Testis (tissue), 3 donors: ENCODE measurements around the gene TTC27. TPM values are rescaled to one million over a fixed set of nuclear protein-coding genes. Genes with fewer than 3 reads are reported as not detected.

Experiments used
- DNase-seq: peaks from one replicate; pipeline ENCODE4 v3.0.0-alpha.2; 2019
- H3K27ac ChIP-seq, 2 donors: fragments of 200-600 bp; sonication (generic); one replicate each; pipeline ENCODE4 v1.5.1; 2019
- H3K27me3 ChIP-seq: fragments of 200-600 bp; sonication (generic); one replicate; pipeline ENCODE4 v1.5.1; 2019
- H3K36me3 ChIP-seq: fragments of 200-600 bp; sonication (generic); one replicate; pipeline ENCODE4 v1.5.1; 2017; ENCODE audit warnings: low read depth; ENCODE audit errors: missing control alignments
- H3K4me1 ChIP-seq: fragments of 200-600 bp; sonication (generic); one replicate; pipeline ENCODE4 v1.5.1; 2019
- H3K4me3 ChIP-seq, 2 donors: fragments of 200-600 bp; sonication (generic); one replicate each; pipeline ENCODE4 v1.5.1; 2017 to 2019
- H3K9me3 ChIP-seq: fragments of 200-600 bp; sonication (generic); one replicate; pipeline ENCODE4 v1.5.1; 2017
- POLR2A ChIP-seq: fragments of 450-650 bp; IDR thresholded peaks from one replicate; pipeline ENCODE4 v1.6.1; 2017; ENCODE audit warnings: antibody characterized with exemption, mild to moderate bottlenecking, moderate library complexity
- WGBS, 2 donors: methylation state at CpG; one replicate each; pipeline ENCODE4 v1.1.5; 2018; 5-methylcytosine and 5-hydroxymethylcytosine counted together
- intact Hi-C: fragments of 100-400 bp; cut with DNase I; formaldehyde crosslinking; loops from one replicate; pipeline ENCODE4 v1.15.1; 2023; ENCODE audit warnings: low total_unique reads
- polyA plus RNA-seq: library from polyadenylated mRNA; stranded (reverse); fragments of 350-450 nt; fragmentation: Illumina TruSeq; extraction: RNeasy Lipid Tissue Mini Kit (QIAGEN cat#74804); gene quantifications from one replicate; pipeline ENCODE4 v1.2.3, GENCODE V29; 2014; ENCODE audit warnings: low read depth, low replicate concordance; ENCODE audit not compliant: insufficient read depth
- total RNA-seq, 2 donors: library from RNA; depleted of rRNA; stranded (reverse); fragments of >200 nt; gene quantifications; one replicate each; pipeline ENCODE4 v1.2.3, GENCODE V29; 2016
- TF ChIP-seq, protein P1 (sequence below), 3 experiments: fragments of 450-650 bp in 2 of 3; fragments of 200-600 bp in 1 of 3; sonication (generic) in 1 of 3; IDR thresholded peaks; one replicate each; pipeline ENCODE4 v1.5.1; 2016 to 2019; ENCODE audit warnings: antibody characterized with exemption in 3 of 3, mild to moderate bottlenecking in 2 of 3, moderate library complexity in 1 of 3

Gene TTC27
- total and polyA plus RNA-seq, 3 donors from 2014 or later, result 21.6 to 32.9 (median 26.7) TPM

GRCh38 chr2:32706815-32707579 lies 79.1 kb downstream of the TTC27 start:
- TF ChIP-seq POLR2A, result no peak
- TF ChIP-seq, protein P1, sequence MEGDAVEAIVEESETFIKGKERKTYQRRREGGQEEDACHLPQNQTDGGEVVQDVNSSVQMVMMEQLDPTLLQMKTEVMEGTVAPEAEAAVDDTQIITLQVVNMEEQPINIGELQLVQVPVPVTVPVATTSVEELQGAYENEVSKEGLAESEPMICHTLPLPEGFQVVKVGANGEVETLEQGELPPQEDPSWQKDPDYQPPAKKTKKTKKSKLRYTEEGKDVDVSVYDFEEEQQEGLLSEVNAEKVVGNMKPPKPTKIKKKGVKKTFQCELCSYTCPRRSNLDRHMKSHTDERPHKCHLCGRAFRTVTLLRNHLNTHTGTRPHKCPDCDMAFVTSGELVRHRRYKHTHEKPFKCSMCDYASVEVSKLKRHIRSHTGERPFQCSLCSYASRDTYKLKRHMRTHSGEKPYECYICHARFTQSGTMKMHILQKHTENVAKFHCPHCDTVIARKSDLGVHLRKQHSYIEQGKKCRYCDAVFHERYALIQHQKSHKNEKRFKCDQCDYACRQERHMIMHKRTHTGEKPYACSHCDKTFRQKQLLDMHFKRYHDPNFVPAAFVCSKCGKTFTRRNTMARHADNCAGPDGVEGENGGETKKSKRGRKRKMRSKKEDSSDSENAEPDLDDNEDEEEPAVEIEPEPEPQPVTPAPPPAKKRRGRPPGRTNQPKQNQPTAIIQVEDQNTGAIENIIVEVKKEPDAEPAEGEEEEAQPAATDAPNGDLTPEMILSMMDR (IDR thresholded peaks at IDR 0.05), result no peak
- intact Hi-C loops, result no loop called here
- Histone ChIP-seq H3K9me3 (no peaks in the 10 kb centered on the region), H3K36me3 (no peaks in the 10 kb centered on the region), H3K4me1 (peaks cover 3% of the 10 kb centered on the region), H3K27ac (no peak overlapping the region), H3K4me3 (no peak overlapping the region), H3K27me3 (no peaks in the 10 kb centered on the region)
- 85 to 91% methylated on average over 5 of the region's 5 CpGs for WGBS, 2 donors
- DNase-seq, result no peak

- intact Hi-C loops, result no loop called here
- WGBS, 2 donors, result 63 to 70% methylated on average over 4 of the region's 4 CpGs
These were observed 83.4 kb downstream of the TTC27 start for GRCh38 chr2:32711219-32711618.

DNA sequence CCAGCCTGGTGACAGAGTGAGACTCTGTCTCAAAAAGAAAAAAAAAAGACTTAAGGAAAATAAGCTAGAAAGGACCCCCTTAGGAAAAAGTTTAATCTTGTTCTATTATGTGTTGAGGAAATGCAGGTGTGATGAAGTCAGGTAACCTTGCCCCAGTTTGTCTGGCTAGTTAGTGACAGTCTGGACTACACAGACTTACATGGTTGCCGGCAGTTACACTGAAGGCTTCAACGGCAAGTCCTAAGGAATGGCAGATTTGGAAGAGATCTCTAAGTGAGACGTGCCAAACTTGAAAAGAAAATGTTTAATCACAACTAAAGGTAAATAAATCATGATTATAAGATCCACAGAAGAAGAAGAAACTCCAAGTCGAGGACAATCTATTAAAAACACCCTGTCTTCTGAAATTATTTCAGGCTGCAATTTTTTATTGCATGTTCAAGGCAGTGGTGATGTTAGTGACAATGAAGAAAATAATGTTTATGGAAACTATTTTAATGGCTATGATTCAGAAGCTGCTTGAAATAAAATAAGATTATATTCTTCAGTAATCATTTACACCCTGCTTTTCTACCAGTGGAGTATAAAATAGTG lies 84.2 kb downstream of the TTC27 start:
- no peaks in the 10 kb centered on the region for H3K9me3 ChIP-seq
- DNase-seq, result no peak
- H3K27me3 ChIP-seq, result no peaks in the 10 kb centered on the region
- no peak for TF ChIP-seq POLR2A
- TF ChIP-seq, protein P1 (IDR thresholded peaks at IDR 0.05), result no peak
- 59 to 62% methylated on average over 3 to 4 of the region's 4 CpGs for WGBS, 2 donors
- no peaks in the 10 kb centered on the region for H3K36me3 ChIP-seq
- intact Hi-C loops, result no loop called here
- H3K4me1 ChIP-seq, result no peaks in the 10 kb centered on the region
- H3K27ac ChIP-seq, result no peak overlapping the region
- H3K4me3 ChIP-seq, result no peak overlapping the region

More at GRCh38 chr2:32711219-32711618, 83.4 kb downstream of the TTC27 start:
- H3K4me3 ChIP-seq, result no peak overlapping the region
- H3K27ac ChIP-seq, result no peak overlapping the region
- DNase-seq, result no peak
- H3K4me1 ChIP-seq, result no peaks in the 10 kb centered on the region
- H3K9me3 ChIP-seq, result no peaks in the 10 kb centered on the region
- no peaks in the 10 kb centered on the region for H3K27me3 ChIP-seq
- H3K36me3 ChIP-seq, result no peaks in the 10 kb centered on the region
- no peak for TF ChIP-seq POLR2A
- TF ChIP-seq, protein P1 (IDR thresholded peaks at IDR 0.05), result no peak

GRCh38 chr2:32712870-32713269 lies 85.0 kb downstream of the TTC27 start:
- no peak for DNase-seq
- no peak for TF ChIP-seq POLR2A
- TF ChIP-seq, protein P1 (IDR thresholded peaks at IDR 0.05), result no peak
- no peak overlapping the region for H3K27ac ChIP-seq
- no peaks in the 10 kb centered on the region for H3K36me3 ChIP-seq
- 83 to 88% methylated on average over 2 of the region's 2 CpGs for WGBS, 2 donors
- H3K4me3 ChIP-seq, result no peak overlapping the region
- intact Hi-C loops, result no loop called here
- H3K4me1 ChIP-seq, result no peaks in the 10 kb centered on the region
- no peaks in the 10 kb centered on the region for H3K9me3 ChIP-seq
- H3K27me3 ChIP-seq, result no peaks in the 10 kb centered on the region
